HepG2 (cell line): ENCODE measurements around the gene PMM2. TPM values are rescaled to one million over a fixed set of nuclear protein-coding genes. Genes with fewer than 3 reads are reported as not detected.

Experiments
- CSRNP2 ChIP-seq: sonication (generic); formaldehyde crosslinking; conservative IDR thresholded peaks from 2 replicates; pipeline ENCODE4 v1.8.0; 2022; ENCODE audit warnings: low read depth, missing genetic modification reagents
- JUNB ChIP-seq: sonication (generic); formaldehyde crosslinking; IDR thresholded peaks from 2 replicates; pipeline ENCODE4 v1.8.0; 2022; ENCODE audit warnings: missing genetic modification reagents, mild to moderate bottlenecking, borderline replicate concordance
- JUND ChIP-seq: sonication (generic); formaldehyde crosslinking; IDR thresholded peaks from 2 replicates; pipeline ENCODE4 v1.8.0; 2022; ENCODE audit warnings: mild to moderate bottlenecking, missing genetic modification reagents
- MED8 ChIP-seq: sonication (generic); formaldehyde crosslinking; IDR thresholded peaks from 2 replicates; pipeline ENCODE4 v1.8.1; 2023; ENCODE audit warnings: mild to moderate bottlenecking, missing genetic modification reagents; ENCODE audit not compliant: insufficient replicate concordance
- MYPOP ChIP-seq: sonication (generic); formaldehyde crosslinking; IDR thresholded peaks from 2 replicates; pipeline ENCODE4 v1.8.1; 2023; ENCODE audit warnings: mild to moderate bottlenecking, moderate library complexity, missing genetic modification reagents
- POLR2AphosphoS2 ChIP-seq: IDR thresholded peaks from 2 replicates; pipeline ENCODE4 v1.6.1; 2011; ENCODE audit warnings: low read depth, low read length, improper control_type of control experiment
- RBM22 ChIP-seq: fragments of 200-400 bp; formaldehyde crosslinking; optimal IDR thresholded peaks from 2 replicates; pipeline ENCODE3; 2017; ENCODE audit warnings: mild to moderate bottlenecking, low read length, moderate library complexity
- SRSF1 ChIP-seq: fragments of 200-400 bp; formaldehyde crosslinking; optimal IDR thresholded peaks from 2 replicates; pipeline ENCODE3; 2017; ENCODE audit warnings: mild to moderate bottlenecking, low read depth, low read length, moderate library complexity
- THAP9 ChIP-seq: sonication (generic); formaldehyde crosslinking; IDR thresholded peaks from 2 replicates; pipeline ENCODE4; 2020; ENCODE audit warnings: missing genetic modification reagents, mild to moderate bottlenecking, borderline replicate concordance
- ZBTB34 ChIP-seq: sonication (generic); formaldehyde crosslinking; IDR thresholded peaks from 2 replicates; pipeline ENCODE4 v1.8.0; 2022; ENCODE audit warnings: mild to moderate bottlenecking, missing genetic modification reagents
- ZNF274 ChIP-seq: sonication (generic); formaldehyde crosslinking; IDR thresholded peaks from 2 replicates; pipeline ENCODE4 v1.5.1; 2020; ENCODE audit warnings: mild to moderate bottlenecking, missing genetic modification reagents
- ZNF451 ChIP-seq: sonication (generic); formaldehyde crosslinking; IDR thresholded peaks from 2 replicates; pipeline ENCODE4 v1.5.0; 2020; ENCODE audit warnings: mild to moderate bottlenecking, missing genetic modification reagents
- ZNF576 ChIP-seq: sonication (generic); formaldehyde crosslinking; IDR thresholded peaks from 2 replicates; pipeline ENCODE4 v1.4.0; 2020; ENCODE audit warnings: mild to moderate bottlenecking, missing genetic modification reagents
- ZNF710 ChIP-seq: sonication (generic); formaldehyde crosslinking; IDR thresholded peaks from 2 replicates; pipeline ENCODE4 v1.5.0; 2020; ENCODE audit warnings: mild to moderate bottlenecking, missing genetic modification reagents, borderline replicate concordance
- polyA plus RNA-seq, 8 experiments: library from polyadenylated mRNA; depleted of rRNA in 3 of 8; stranded (reverse) in 7 of 8; unstranded in 1 of 8; fragments of >200 nt; fragmentation: Illumina TruSeq in 4 of 8; extraction: Trizol in 4 of 8; gene quantifications; 2 replicates each; pipeline versions ENCODE4 v1.2.1 to v1.2.3, GENCODE V29; 2011 to 2016; ENCODE audit warnings: low read depth in 4 of 8, missing spikeins in 1 of 8, mixed read lengths in 1 of 8; ENCODE audit not compliant: insufficient read depth in 1 of 8
- total RNA-seq, 5 experiments: library from RNA; depleted of rRNA; stranded (reverse); fragments of >200 nt; fragmentation: Illumina TruSeq; extraction: Trizol; gene quantifications; 2 replicates each; pipeline ENCODE4 v1.2.3, GENCODE V29; 2016; ENCODE audit warnings: low read depth in 1 of 5

Gene PMM2
- total and polyA plus RNA-seq, 2 of the 13 experiments (the other 11 are each of a cell fraction or from before 2014, with no cell fraction given): 52.2 to 93.7 TPM

- TF ChIP-seq MYPOP (CRISPR knock-in tag) (0 out of 2 replicates have a peak, but pooled peaks have one; percentile 4), RBM22 (peak; percentile 62), CSRNP2 (no peak), ZNF451 (CRISPR knock-in tag) (0 out of 2 replicates have a peak, but pooled peaks have one; percentile 12), ZNF710 (CRISPR knock-in tag) (0 out of 2 replicates have a peak, but pooled peaks have one; percentile 21), ZNF576 (CRISPR knock-in tag) (peak; percentile 44; the same call in 1 of the 2 replicates), MED8 (CRISPR knock-in tag) (peak; percentile 56), THAP9 (CRISPR knock-in tag) (0 out of 2 replicates have a peak, but pooled peaks have one; percentile 10), SRSF1 (peak; percentile 19), ZNF274 (CRISPR knock-in tag) (no peak), POLR2AphosphoS2 (no peak), JUNB (peak; percentile 46; the same call in 1 of the 2 replicates), ZBTB34 (CRISPR knock-in tag) (no peak), JUND (0 out of 2 replicates have a peak, but pooled peaks have one; percentile 8)
Measured at GRCh38 chr16:8886593-8887430, 89.2 kb downstream of the PMM2 start (continued).
